ENCODE measurements around the gene RETREG1.
"Not testable (repeated sequence)": the region's sequence is repeated elsewhere in the genome, so short reads cannot be mapped to it uniquely, and the experiment has no call there.

RETREG1 gene

DNA sequence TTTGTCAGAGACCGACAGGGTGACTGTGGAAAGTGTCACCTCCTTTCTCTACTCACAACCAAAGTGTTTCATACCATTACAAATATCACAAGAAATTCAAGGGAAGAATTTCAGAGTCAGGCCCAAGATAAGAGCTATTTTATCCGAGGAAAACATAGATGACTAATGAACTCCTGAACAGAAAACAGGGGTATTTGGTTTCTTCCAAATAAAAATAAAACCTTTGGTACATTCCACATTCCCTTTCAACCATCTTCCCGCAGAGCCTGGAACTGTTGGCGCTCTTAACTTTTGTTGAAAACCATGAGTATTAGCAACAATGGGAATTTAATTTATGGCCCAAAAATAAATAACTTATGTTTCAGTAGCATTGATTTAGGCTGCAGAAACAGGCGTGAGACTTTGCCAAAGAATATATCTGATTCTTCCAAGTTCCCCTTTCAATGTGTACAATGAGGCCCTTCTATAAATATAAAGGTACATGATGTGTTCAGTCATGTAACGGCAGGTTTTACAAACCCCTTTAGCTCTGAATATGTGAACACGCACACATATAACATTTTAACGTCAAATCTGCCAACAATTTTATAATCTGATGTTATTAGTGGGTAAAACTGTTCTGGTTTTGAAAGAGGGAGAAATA, 69.5 kb downstream of the RETREG1 start:
- TF ChIP-seq, protein P1, sequence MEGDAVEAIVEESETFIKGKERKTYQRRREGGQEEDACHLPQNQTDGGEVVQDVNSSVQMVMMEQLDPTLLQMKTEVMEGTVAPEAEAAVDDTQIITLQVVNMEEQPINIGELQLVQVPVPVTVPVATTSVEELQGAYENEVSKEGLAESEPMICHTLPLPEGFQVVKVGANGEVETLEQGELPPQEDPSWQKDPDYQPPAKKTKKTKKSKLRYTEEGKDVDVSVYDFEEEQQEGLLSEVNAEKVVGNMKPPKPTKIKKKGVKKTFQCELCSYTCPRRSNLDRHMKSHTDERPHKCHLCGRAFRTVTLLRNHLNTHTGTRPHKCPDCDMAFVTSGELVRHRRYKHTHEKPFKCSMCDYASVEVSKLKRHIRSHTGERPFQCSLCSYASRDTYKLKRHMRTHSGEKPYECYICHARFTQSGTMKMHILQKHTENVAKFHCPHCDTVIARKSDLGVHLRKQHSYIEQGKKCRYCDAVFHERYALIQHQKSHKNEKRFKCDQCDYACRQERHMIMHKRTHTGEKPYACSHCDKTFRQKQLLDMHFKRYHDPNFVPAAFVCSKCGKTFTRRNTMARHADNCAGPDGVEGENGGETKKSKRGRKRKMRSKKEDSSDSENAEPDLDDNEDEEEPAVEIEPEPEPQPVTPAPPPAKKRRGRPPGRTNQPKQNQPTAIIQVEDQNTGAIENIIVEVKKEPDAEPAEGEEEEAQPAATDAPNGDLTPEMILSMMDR (IDR thresholded peaks at IDR 0.05; ENCODE audit: low read depth, low read length): no peak
- no peak for DNase-seq (ENCODE audit: extremely low read depth, low read depth)

- TF ChIP-seq, protein P1 (IDR thresholded peaks at IDR 0.05; ENCODE audit: low read depth, low read length): no peak
Observed at GRCh38 chr5:16546732-16547131, 70.1 kb downstream of the RETREG1 start.

GRCh38 chr5:16544607-16545374, 72.0 kb downstream of the RETREG1 start:
- TF ChIP-seq, protein P1 (IDR thresholded peaks at IDR 0.05; ENCODE audit: low read depth, low read length): no peak
- no peak for DNase-seq (ENCODE audit: extremely low read depth, low read depth)

More at GRCh38 chr5:16546732-16547131, 70.1 kb downstream of the RETREG1 start:
- no peak for DNase-seq (ENCODE audit: extremely low read depth, low read depth)

DNA sequence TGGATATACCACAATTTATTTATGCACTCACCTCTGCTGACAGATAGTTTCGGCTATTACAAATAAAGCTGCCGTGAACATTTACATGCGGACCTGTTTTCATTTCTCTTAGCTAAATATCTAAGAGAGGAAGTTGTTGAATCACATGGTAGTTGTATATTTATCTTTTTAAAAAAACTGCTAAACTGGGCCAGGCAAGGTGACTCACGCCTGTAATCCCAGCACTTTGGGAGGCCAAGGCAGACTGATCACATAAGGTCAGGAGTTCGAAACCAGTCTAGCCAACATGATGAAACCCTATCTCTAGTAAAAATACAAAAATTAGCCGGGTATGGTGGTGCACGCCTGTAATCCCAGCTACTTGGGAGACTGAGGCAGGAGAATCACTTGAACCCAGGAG, 73.6 kb downstream of the RETREG1 start:
- not testable (repeated sequence) for DNase-seq (ENCODE audit: extremely low read depth, low read depth)

GRCh38 chr5:16542236-16542635, 74.6 kb downstream of the RETREG1 start:
- TF ChIP-seq, protein P1 (IDR thresholded peaks at IDR 0.05; ENCODE audit: low read depth, low read length): no peak
- no peak for DNase-seq (ENCODE audit: extremely low read depth, low read depth)

- DNase-seq (ENCODE audit: extremely low read depth, low read depth): not testable (repeated sequence)
Observed at GRCh38 chr5:16541592-16541991, 75.2 kb downstream of the RETREG1 start.

- TF ChIP-seq, protein P1 (IDR thresholded peaks at IDR 0.05; ENCODE audit: low read depth, low read length): no peak
- DNase-seq (ENCODE audit: extremely low read depth, low read depth): no peak
Observed at GRCh38 chr5:16540421-16540820, 76.4 kb downstream of the RETREG1 start.

- TF ChIP-seq, protein P1 (IDR thresholded peaks at IDR 0.05; ENCODE audit: low read depth, low read length): no peak
- peak; percentile 68 for DNase-seq (ENCODE audit: extremely low read depth, low read depth)
Observed at GRCh38 chr5:16539169-16539666, 77.6 kb downstream of the RETREG1 start.
